GM19463 (cell line): ENCODE data around the gene RS1.

Source experiments
- ATAC-seq: cut with Tn5 transposase; IDR thresholded peaks from one replicate; pipeline ENCODE4 v1.9.1; 2021; ENCODE audit warnings: mild to moderate bottlenecking, moderate library complexity; ENCODE audit not compliant: unreplicated experiment

The RS1 gene

GRCh38 chrX:18607966-18608365, 63.9 kb downstream of the RS1 start:
- ATAC-seq: no peak

DNA sequence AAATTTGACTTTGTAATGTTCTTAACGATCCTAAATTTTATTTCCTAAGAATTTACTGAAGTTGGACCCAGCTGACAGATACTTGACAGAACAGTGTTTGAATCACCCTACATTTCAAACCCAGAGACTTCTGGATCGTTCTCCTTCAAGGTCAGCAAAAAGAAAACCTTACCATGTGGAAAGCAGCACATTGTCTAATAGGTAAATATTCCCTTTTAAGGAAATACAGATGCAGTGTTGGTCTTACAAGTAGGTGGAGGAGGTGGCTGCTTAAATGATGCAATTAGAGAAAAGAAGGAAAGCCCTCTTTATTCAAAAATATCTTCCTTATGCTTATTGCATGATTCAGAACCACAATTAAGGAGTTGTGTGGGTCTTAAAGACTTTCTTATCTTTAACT, 73.5 kb downstream of the RS1 start:
- no peak for ATAC-seq

DNA sequence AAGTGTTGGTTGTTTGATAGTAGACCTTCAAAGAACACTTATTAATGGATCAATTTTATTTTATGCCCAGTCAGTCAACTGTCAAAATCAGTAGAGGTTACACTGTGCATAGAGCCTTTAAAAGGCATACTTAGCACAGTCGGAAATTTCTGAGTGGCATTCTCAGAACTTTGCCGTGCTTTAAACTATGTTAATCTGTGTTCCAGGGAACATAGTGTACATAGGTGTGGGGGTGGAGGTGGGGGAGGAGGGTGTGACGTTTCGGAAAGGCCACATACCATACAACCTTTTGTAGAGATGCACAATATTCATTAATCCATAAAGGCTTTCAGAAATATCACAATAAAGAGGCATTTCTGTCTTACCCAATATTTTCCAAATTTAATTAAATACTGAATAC, 75.8 kb downstream of the RS1 start:
- ATAC-seq: no peak

DNA sequence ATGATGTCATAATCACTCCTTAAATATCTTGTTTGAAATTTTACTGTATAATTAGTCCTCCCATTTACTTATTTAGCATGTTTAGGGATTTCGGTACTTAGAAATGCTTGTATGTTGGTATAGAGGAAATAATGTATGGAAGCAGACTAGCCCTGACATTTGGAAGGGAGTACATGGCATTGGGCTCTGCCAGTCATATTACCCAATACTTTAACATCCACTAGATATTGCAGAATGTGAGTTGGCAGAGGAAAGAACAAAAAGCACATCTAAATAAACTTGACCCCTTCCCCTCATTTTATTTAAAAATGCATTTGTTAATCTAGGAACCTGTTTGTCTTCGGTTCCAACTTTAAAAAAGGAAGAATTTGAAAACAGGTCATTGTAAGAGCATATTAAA, 77.8 kb downstream of the RS1 start:
- ATAC-seq: no peak

- ATAC-seq: no peak
These were observed 80.1 kb downstream of the RS1 start for GRCh38 chrX:18591834-18592233.
